HepG2 (cell line): Measurements from ENCODE around the gene PIEZO2. TPM values are rescaled to one million over a fixed set of nuclear protein-coding genes. Genes with fewer than 3 reads are reported as not detected.

Source experiments
- ARID5B ChIP-seq: IDR thresholded peaks from 2 replicates; pipeline ENCODE4 v1.4.0; 2020; ENCODE audit warnings: mild to moderate bottlenecking, missing genetic modification reagents
- CCDC6 ChIP-seq: sonication (generic); formaldehyde crosslinking; IDR thresholded peaks from 2 replicates; pipeline ENCODE4 v1.8.1; 2022; ENCODE audit warnings: mild to moderate bottlenecking, missing genetic modification reagents, moderate library complexity
- GATAD2A ChIP-seq: IDR thresholded peaks from 2 replicates; pipeline ENCODE4 v1.6.1; 2016
- HDAC2 ChIP-seq: sonication (generic); formaldehyde crosslinking; IDR thresholded peaks from 2 replicates; pipeline ENCODE4 v1.4.0; 2020; ENCODE audit warnings: missing genetic modification reagents
- HIC2 ChIP-seq: sonication (generic); formaldehyde crosslinking; IDR thresholded peaks from 2 replicates; pipeline ENCODE4 v1.9.0; 2022; ENCODE audit warnings: low read depth, missing genetic modification reagents
- HNF4G ChIP-seq, 2 experiments: sonication (generic) in 1 of 2; formaldehyde crosslinking in 1 of 2; IDR thresholded peaks; 2 replicates each; pipeline versions ENCODE4 v1.4.0 to v1.6.1; 2011 to 2020; ENCODE audit warnings: borderline replicate concordance in 2 of 2, low read depth in 2 of 2, mild to moderate bottlenecking in 2 of 2, low read length in 1 of 2, missing genetic modification reagents in 1 of 2, moderate library complexity in 1 of 2
- ISL2 ChIP-seq: sonication (generic); formaldehyde crosslinking; IDR thresholded peaks from 2 replicates; pipeline ENCODE4 v1.5.0; 2020; ENCODE audit warnings: missing genetic modification reagents
- MEIS2 ChIP-seq: sonication (generic); formaldehyde crosslinking; IDR thresholded peaks from 2 replicates; pipeline ENCODE4 v1.9.0; 2021; ENCODE audit warnings: mild to moderate bottlenecking, missing genetic modification reagents
- NCOA2 ChIP-seq: sonication (generic); formaldehyde crosslinking; IDR thresholded peaks from 2 replicates; pipeline ENCODE4 v1.8.0; 2022; ENCODE audit warnings: inconsistent platforms
- RCOR2 ChIP-seq: IDR thresholded peaks from 2 replicates; pipeline ENCODE4 v1.6.1; 2016; ENCODE audit warnings: missing biosample characterization, missing genetic modification reagents
- RORA ChIP-seq: sonication (generic); formaldehyde crosslinking; IDR thresholded peaks from 2 replicates; pipeline ENCODE4 v1.5.0; 2020; ENCODE audit warnings: mild to moderate bottlenecking, missing genetic modification reagents, moderate library complexity
- SAP130 ChIP-seq: IDR thresholded peaks from 2 replicates; pipeline ENCODE4 v1.6.1; 2016; ENCODE audit warnings: low read depth
- SIX1 ChIP-seq: sonication (generic); formaldehyde crosslinking; IDR thresholded peaks from 2 replicates; pipeline ENCODE4 v1.4.0; 2020; ENCODE audit warnings: missing genetic modification reagents, borderline replicate concordance
- SOX13 ChIP-seq, 3 experiments: fragments of 450-650 bp in 1 of 3; sonication (generic) in 1 of 3; formaldehyde crosslinking in 1 of 3; IDR thresholded peaks in 2 of 3; conservative IDR thresholded peaks in 1 of 3; 2 replicates each; pipeline versions ENCODE4 v1.5.0 to v1.6.1; 2016 to 2020; ENCODE audit warnings: antibody characterized with exemption in 1 of 3, mild to moderate bottlenecking in 1 of 3, missing compliant biosample characterization in 1 of 3, missing genetic modification reagents in 1 of 3, moderate library complexity in 1 of 3
- STAG1 ChIP-seq: sonication (generic); formaldehyde crosslinking; IDR thresholded peaks from 2 replicates; pipeline ENCODE4 v1.4.0; 2020; ENCODE audit warnings: missing genetic modification reagents
- TEAD3 ChIP-seq: optimal IDR thresholded peaks from 2 replicates; pipeline ENCODE3; 2016; ENCODE audit warnings: borderline replicate concordance
- ZBTB1 ChIP-seq: sonication (generic); formaldehyde crosslinking; IDR thresholded peaks from 2 replicates; pipeline ENCODE4 v1.4.0; 2020; ENCODE audit warnings: missing genetic modification reagents, borderline replicate concordance
- ZMYM2 ChIP-seq: sonication (generic); formaldehyde crosslinking; IDR thresholded peaks from 2 replicates; pipeline ENCODE4 v1.8.0; 2022; ENCODE audit warnings: mild to moderate bottlenecking, missing genetic modification reagents
- ZNF121 ChIP-seq: sonication (generic); formaldehyde crosslinking; IDR thresholded peaks from 2 replicates; pipeline ENCODE4 v1.5.0; 2020; ENCODE audit warnings: mild to moderate bottlenecking, missing genetic modification reagents
- ZNF460 ChIP-seq: sonication (generic); formaldehyde crosslinking; IDR thresholded peaks from 2 replicates; pipeline ENCODE4 v1.5.1; 2020; ENCODE audit warnings: missing genetic modification reagents, mild to moderate bottlenecking, borderline replicate concordance
- ZNF510 ChIP-seq: sonication (generic); formaldehyde crosslinking; IDR thresholded peaks from 2 replicates; pipeline ENCODE4 v1.4.0; 2020; ENCODE audit warnings: low read depth, mild to moderate bottlenecking, missing genetic modification reagents
- polyA plus RNA-seq, 8 experiments: library from polyadenylated mRNA; depleted of rRNA in 3 of 8; stranded (reverse) in 7 of 8; unstranded in 1 of 8; fragments of >200 nt; fragmentation: Illumina TruSeq in 4 of 8; extraction: Trizol in 4 of 8; gene quantifications; 2 replicates each; pipeline versions ENCODE4 v1.2.1 to v1.2.3, GENCODE V29; 2011 to 2016; ENCODE audit warnings: low read depth in 4 of 8, missing spikeins in 1 of 8, mixed read lengths in 1 of 8; ENCODE audit not compliant: insufficient read depth in 1 of 8
- total RNA-seq, 5 experiments: library from RNA; depleted of rRNA; stranded (reverse); fragments of >200 nt; fragmentation: Illumina TruSeq; extraction: Trizol; gene quantifications; 2 replicates each; pipeline ENCODE4 v1.2.3, GENCODE V29; 2016; ENCODE audit warnings: low read depth in 1 of 5
- TF ChIP-seq, protein P1 (sequence below): sonication (generic); formaldehyde crosslinking; IDR thresholded peaks from 2 replicates; pipeline ENCODE4 v1.5.1; 2020; ENCODE audit warnings: mild to moderate bottlenecking, missing genetic modification reagents

Gene PIEZO2
- total and polyA plus RNA-seq, 2 of the 13 experiments (the other 11 are each of a cell fraction or from before 2014, with no cell fraction given): 15.2 to 27.2 TPM

DNA sequence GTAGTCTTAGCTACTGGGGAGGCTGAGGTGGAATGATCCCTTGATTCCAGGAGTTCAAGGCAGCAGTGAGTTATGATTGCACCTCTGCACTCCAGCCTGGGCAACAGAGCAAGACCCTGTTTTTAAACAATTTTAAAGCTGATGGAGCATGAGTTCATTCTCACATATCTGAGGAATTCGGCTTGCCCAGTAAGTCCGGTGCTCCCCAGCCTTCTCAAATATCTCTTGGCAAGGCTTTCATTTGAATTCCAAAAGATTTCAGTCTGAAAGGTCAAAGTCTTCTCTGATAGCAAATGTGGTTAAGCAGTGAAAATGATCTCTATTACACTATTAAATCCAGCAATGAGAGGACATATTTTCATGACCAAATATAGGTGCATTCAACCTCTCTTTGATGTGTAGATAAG lies 27.9 kb downstream of the PIEZO2 start (continued):
- TF ChIP-seq HNF4G (IDR thresholded peaks at IDR 0.05; ENCODE audit: borderline replicate concordance, low read depth, low read length) (peak; percentile 20; the same call in 1 of the 2 replicates), HNF4G (CRISPR knock-in tag; IDR thresholded peaks at IDR 0.05; ENCODE audit: borderline replicate concordance, low read depth) (no peak), SOX13 (IDR thresholded peaks at IDR 0.05) (no peak), SOX13 (CRISPR knock-in tag; conservative IDR thresholded peaks at IDR 0.05 in 1 of 2, IDR thresholded peaks at IDR 0.05 in 1 of 2) (peak in 1 of 2 experiments; percentile 36; a peak in 1 of 4 replicates), TEAD3 (peak; percentile 46), STAG1 (CRISPR knock-in tag) (no peak), ZNF460 (CRISPR knock-in tag) (peak; percentile 41; the same call in 1 of the 2 replicates), NCOA2 (CRISPR knock-in tag) (peak; percentile 42; the same call in 1 of the 2 replicates), SIX1 (CRISPR knock-in tag) (peak; percentile 83; the same call in 1 of the 2 replicates), RCOR2 (CRISPR knock-in tag) (0 out of 2 replicates have a peak, but pooled peaks have one; percentile 56), HDAC2 (CRISPR knock-in tag) (peak; percentile 43; the same call in 1 of the 2 replicates), RORA (no peak), GATAD2A (CRISPR knock-in tag) (0 out of 2 replicates have a peak, but pooled peaks have one; percentile 28), ZBTB1 (CRISPR knock-in tag) (no peak), SAP130 (CRISPR knock-in tag) (peak; percentile 14; the same call in 1 of the 2 replicates), ZMYM2 (CRISPR knock-in tag) (peak; percentile 60; the same call in 1 of the 2 replicates), MEIS2 (CRISPR knock-in tag) (no peak), HIC2 (no peak), ZNF510 (CRISPR knock-in tag) (no peak), ZNF121 (CRISPR knock-in tag) (peak; percentile 99), ARID5B (peak; percentile 41), ISL2 (CRISPR knock-in tag) (0 out of 2 replicates have a peak, but pooled peaks have one; percentile 19), CCDC6 (CRISPR knock-in tag) (no peak)
- TF ChIP-seq, protein P1, sequence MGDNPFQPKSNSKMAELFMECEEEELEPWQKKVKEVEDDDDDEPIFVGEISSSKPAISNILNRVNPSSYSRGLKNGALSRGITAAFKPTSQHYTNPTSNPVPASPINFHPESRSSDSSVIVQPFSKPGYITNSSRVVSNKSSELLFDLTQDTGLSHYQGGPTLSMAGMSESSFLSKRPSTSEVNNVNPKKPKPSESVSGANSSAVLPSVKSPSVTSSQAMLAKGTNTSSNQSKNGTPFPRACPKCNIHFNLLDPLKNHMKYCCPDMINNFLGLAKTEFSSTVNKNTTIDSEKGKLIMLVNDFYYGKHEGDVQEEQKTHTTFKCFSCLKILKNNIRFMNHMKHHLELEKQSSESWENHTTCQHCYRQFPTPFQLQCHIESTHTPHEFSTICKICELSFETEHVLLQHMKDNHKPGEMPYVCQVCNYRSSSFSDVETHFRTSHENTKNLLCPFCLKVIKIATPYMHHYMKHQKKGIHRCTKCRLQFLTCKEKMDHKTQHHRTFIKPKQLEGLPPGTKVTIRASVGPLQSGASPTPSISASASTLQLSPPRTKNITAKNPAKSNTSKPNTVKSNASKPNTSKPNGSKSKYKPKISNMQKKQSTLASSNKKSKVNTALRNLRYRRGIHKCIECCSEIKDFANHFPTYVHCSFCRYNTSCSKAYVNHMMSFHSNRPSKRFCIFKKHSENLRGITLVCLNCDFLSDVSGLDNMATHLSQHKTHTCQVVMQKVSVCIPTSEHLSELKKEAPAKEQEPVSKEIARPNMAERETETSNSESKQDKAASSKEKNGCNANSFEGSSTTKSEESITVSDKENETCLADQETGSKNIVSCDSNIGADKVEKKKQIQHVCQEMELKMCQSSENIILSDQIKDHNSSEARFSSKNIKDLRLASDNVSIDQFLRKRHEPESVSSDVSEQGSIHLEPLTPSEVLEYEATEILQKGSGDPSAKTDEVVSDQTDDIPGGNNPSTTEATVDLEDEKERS (CRISPR knock-in tag): no peak
